Effector memory CD4-positive, alpha-beta T cell (primary cell): ENCODE results near the gene VPS50.
"Not testable (repeated sequence)": the region's sequence is repeated elsewhere in the genome, so short reads cannot be mapped to it uniquely, and the experiment has no call there.

Source experiments
- DNase-seq, 3 donors: peaks; one replicate each; pipeline ENCODE4 v3.0.0-alpha.2; 2020
- H3K27ac ChIP-seq: 2 replicates; pipeline ENCODE4 v1.7.0; 2013; ENCODE audit warnings: mild to moderate bottlenecking, low read length, moderate library complexity; ENCODE audit not compliant: insufficient read depth, poor library complexity, severe bottlenecking
- H3K27me3 ChIP-seq: replicated peaks from 2 replicates; pipeline ENCODE4 v1.7.0; 2013; ENCODE audit warnings: mild to moderate bottlenecking, low read length; ENCODE audit not compliant: insufficient read depth, control insufficient read depth, poor library complexity, severe bottlenecking
- H3K36me3 ChIP-seq: 2 replicates; pipeline ENCODE4 v1.7.0; 2013; ENCODE audit warnings: mild to moderate bottlenecking, low read length, moderate library complexity; ENCODE audit not compliant: control insufficient read depth, insufficient read depth
- H3K4me1 ChIP-seq: 2 replicates; pipeline ENCODE4 v1.7.0; 2013; ENCODE audit warnings: low read length, mild to moderate bottlenecking; ENCODE audit not compliant: control insufficient read depth, insufficient read depth, poor library complexity, severe bottlenecking
- H3K4me3 ChIP-seq: 2 replicates; pipeline ENCODE4 v1.7.0; 2013; ENCODE audit warnings: low read length, low read depth, mild to moderate bottlenecking; ENCODE audit not compliant: insufficient read depth, poor library complexity, severe bottlenecking
- H3K9me3 ChIP-seq: 2 replicates; pipeline ENCODE4 v1.7.0; 2013; ENCODE audit warnings: mild to moderate bottlenecking, low read length, moderate library complexity; ENCODE audit not compliant: control insufficient read depth

Gene VPS50

DNA sequence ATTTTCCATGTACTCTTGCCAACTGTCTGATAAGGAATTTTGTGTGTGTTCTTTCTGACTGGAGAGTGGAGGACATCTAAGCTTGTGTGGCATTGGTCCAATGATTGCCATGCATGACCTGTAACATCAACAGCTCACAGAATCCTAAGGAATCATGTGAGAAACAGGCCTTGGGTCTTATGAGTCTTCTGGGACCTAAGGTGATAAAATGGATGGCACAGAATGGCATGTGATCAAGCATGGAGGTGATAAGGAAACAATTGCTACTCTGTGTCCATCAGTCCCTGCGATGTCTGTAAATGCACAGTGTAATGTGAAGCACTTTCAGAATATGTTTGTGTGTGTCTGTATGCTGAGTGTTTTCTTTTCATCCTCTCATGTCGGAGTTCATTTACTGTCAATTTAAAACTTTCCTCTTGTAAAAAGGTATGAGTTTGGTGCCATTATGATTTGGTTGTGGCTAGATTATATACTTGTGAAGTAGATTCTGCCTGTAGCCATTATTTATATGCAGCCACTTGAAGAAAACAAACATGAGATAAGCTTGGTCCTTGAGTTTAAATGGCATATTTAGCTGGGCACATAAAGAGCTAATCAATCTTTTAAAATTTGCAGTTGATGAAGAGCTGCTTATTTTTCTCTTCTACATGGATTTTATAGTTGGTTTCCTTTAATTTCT, 127.5 kb downstream of the VPS50 start:
- H3K36me3 ChIP-seq = no peaks in the 10 kb centered on the region
- DNase-seq = no peak
- H3K4me1 ChIP-seq = no peaks in the 10 kb centered on the region

DNA sequence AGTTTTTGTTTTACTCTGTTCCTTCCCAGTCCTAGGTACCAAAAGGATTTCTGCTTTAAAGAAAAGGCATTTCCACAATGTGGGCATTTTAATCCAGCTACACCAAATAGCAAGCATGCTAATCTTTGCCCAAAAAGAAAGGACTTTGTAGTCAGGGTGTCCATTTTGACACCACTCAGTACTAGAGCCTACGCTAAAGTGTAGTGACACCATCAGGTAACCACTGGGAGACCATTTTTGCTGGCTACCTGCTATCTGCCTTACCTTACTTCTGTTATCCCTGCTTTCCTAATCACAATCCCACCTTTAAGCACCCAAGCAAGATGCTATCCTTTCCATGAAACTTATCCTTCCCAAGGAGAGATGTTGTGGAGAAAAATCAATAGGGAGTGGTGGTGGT, 129.7 kb downstream of the VPS50 start:
- H3K27me3 ChIP-seq = no peaks in the 10 kb centered on the region
- H3K4me1 ChIP-seq = no peaks in the 10 kb centered on the region
- no peak overlapping the region for H3K27ac ChIP-seq
- DNase-seq = no peak
- no peaks in the 10 kb centered on the region for H3K36me3 ChIP-seq
- H3K9me3 ChIP-seq = no peaks in the 10 kb centered on the region
- no peak overlapping the region for H3K4me3 ChIP-seq

More for the DNA sequence above, 127.5 kb downstream of the VPS50 start:
- Histone ChIP-seq H3K4me3 (no peak overlapping the region), H3K27me3 (no peaks in the 10 kb centered on the region), H3K9me3 (no peaks in the 10 kb centered on the region), H3K27ac (no peak overlapping the region)

DNA sequence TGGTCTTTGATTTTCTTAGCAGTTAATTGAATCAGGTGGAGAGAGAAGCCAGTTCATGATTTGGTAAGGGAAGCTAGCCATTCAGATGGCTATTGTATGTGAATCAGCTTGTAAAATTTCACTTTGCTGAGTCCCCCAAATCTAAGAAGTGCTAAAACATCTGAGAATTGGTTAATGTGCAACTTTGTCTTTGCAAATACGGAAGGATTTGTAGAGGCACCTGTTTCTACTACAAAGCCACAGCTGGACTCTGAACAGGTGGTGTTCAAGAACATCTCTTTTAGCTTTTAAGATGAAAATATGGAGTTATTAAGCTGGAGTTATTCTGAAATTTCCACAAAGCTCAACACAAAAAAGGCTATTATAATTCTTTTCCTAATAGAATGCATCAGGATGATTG, 132.6 kb downstream of the VPS50 start:
- H3K27me3 ChIP-seq = no peaks in the 10 kb centered on the region
- no peaks in the 10 kb centered on the region for H3K36me3 ChIP-seq
- no peaks in the 10 kb centered on the region for H3K4me1 ChIP-seq
- no peak overlapping the region for H3K4me3 ChIP-seq
- H3K27ac ChIP-seq = no peak overlapping the region
- DNase-seq = no peak
- H3K9me3 ChIP-seq = no peaks in the 10 kb centered on the region

DNA sequence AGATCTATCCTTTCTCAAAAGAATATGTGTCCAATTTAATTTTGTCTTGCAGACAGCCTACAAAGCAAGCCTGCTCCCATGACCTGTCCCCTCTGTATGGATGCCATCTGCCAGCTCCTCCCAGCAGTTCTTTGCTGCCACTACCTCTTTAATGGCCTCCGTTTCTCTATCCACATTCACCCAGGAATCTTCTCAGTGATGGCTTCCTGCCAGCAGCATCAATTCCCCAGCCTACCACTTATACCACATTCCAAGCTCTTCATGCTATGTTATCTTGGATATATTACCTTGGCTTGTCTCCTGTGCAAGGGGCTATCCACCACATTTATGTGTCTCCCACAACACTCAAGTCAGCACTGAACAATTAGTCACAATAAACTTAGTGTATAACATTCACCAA, 133.2 kb downstream of the VPS50 start:
- H3K4me3 ChIP-seq = no peak overlapping the region
- no peak overlapping the region for H3K27ac ChIP-seq
- no peaks in the 10 kb centered on the region for H3K4me1 ChIP-seq
- DNase-seq = no peak
- no peaks in the 10 kb centered on the region for H3K36me3 ChIP-seq
- H3K27me3 ChIP-seq = no peaks in the 10 kb centered on the region
- H3K9me3 ChIP-seq = no peaks in the 10 kb centered on the region

DNA sequence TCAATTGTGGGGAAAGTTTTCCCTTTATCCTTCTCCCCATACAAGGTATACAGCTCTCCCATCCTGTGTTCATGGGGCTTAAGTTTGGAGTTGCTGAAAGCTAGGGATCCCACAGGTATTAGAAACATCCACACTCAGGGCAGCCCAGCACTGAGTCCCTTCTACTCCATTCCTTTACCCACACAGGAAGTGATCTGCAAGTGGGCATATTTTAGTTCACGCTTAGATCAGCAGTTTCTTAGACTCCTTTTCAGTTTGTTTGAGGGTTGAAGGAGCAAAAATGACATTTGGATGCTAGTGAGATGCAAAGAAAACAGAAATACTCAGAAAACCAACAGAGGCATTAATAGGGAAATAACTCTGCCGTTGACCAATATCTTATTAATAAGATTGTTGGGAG, 134.7 kb downstream of the VPS50 start:
- Histone ChIP-seq H3K9me3 (no peaks in the 10 kb centered on the region), H3K27ac (no peak overlapping the region), H3K27me3 (no peaks in the 10 kb centered on the region), H3K4me3 (no peak overlapping the region), H3K4me1 (no peaks in the 10 kb centered on the region), H3K36me3 (no peaks in the 10 kb centered on the region)
- no peak for DNase-seq

DNA sequence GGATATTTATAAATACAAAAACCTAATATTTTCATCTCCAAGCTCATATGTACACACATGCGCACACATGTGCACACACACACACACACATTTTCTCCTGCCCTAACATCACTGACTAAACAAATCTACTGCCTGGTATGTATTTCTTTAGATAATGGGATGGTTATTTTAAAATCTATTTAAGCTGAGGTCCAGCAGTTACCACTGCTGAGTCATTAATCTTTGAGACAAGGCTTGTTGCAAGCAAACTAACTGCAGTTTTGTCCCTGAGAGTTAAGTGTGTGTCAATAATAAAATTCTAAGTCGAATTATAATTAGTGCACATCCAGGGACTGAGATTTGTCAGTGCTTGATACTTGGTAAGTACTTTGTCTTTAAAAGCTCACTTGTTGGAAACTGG, 135.1 kb downstream of the VPS50 start:
- no peaks in the 10 kb centered on the region for H3K27me3 ChIP-seq
- no peak overlapping the region for H3K4me3 ChIP-seq
- H3K36me3 ChIP-seq = no peaks in the 10 kb centered on the region
- no peaks in the 10 kb centered on the region for H3K4me1 ChIP-seq
- DNase-seq = no peak
- no peak overlapping the region for H3K27ac ChIP-seq
- no peaks in the 10 kb centered on the region for H3K9me3 ChIP-seq

DNA sequence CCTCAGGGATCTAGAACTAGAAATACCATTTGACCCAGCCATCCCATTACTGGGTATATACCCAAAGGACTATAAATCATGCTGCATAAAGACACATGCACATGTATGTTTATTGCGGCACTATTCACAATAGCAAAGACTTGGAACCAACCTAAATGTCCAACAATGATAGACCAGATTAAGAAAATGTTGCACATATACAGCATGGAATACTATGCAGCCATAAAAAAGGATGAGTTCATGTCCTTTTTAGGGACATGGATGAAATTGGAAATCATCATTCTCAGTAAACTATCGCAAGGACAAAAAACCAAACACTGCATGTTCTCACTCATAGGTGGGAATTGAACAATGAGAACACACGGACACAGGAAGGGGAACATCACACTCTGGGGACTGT, 138.8 kb downstream of the VPS50 start:
- H3K4me3 ChIP-seq, H3K9me3 ChIP-seq, H3K27me3 ChIP-seq, H3K4me1 ChIP-seq, DNase-seq, H3K36me3 ChIP-seq, H3K27ac ChIP-seq: not testable (repeated sequence)

DNA sequence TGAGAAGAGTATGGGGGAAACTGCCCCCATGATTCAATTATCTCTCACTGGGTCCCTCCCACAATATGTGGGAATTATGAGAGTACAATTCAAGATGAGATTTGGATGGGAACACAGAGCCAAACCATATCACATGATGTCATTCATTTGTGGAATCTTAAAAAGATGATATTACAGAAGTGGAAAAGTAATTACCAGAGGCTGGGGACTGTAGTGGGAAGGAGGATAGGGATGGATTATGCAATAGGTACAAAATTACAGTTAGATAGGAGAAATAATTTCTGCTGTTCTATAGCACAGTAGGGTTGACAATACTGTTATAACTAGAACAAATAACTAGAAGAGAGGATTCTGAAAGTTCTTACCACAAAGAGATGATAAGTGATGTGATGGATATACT, 141.4 kb downstream of the VPS50 start:
- DNase-seq = no peak
- Histone ChIP-seq H3K4me3 (no peak overlapping the region), H3K9me3 (no peaks in the 10 kb centered on the region), H3K27ac (no peak overlapping the region), H3K36me3 (no peaks in the 10 kb centered on the region), H3K4me1 (no peaks in the 10 kb centered on the region), H3K27me3 (peaks cover 4% of the 10 kb centered on the region)

DNA sequence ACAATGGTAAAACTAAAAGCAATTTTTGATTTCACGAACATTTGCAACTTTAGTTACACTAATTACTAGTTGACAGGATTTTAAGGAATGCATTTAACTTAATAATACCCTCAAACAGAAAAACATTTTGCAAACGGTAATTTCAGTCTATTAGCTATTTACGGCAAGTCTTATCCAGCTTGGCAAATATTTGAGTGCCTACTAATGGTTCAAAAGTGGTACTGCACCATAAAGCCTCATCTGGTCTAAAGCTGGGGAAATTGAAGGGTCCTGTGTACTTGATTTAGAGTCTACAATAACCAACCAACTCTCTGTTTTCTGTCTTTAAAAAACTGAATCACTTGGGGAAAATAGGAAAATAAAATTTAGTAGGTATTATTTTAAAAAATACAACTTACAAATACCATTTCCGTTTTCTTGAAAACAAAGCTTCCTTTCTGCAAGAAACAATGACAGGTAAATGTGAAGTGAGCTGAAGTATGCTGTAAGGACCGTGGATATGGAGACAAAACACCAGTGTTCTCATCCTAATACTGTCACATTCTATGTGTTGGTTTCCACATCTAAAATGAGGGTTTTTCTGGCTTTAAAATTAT, 142.3 kb downstream of the VPS50 start:
- Histone ChIP-seq H3K4me1 (no peaks in the 10 kb centered on the region), H3K9me3 (no peaks in the 10 kb centered on the region), H3K27me3 (peaks cover 4% of the 10 kb centered on the region), H3K4me3 (no peak overlapping the region), H3K36me3 (no peaks in the 10 kb centered on the region), H3K27ac (no peak overlapping the region)
- no peak for DNase-seq

DNA sequence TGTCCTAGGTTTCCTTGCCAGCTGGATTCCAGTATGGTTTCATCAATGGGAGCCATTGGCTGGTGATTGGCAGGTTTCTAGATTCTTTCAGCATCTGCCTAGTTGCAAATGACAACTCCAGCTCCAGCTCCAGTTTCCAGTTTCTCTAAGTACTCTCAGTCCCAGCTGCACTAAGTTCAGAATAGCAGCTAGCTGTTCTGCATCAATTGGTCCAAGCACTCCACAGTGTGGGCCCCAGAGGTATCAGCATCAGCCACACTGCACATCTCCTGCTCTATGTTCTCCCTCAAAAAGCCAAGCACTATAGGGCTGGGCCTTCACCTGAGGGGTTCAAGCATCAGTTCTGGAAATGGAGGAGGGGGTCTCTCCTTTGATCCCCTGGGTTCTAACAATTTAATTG, 143.4 kb downstream of the VPS50 start:
- Histone ChIP-seq H3K9me3 (no peaks in the 10 kb centered on the region), H3K36me3 (no peaks in the 10 kb centered on the region), H3K27ac (no peak overlapping the region), H3K27me3 (peaks cover 4% of the 10 kb centered on the region), H3K4me3 (no peak overlapping the region), H3K4me1 (no peaks in the 10 kb centered on the region)
- no peak for DNase-seq
